ENCODE measurements around the gene SLC39A1. TPM values are rescaled to one million over a fixed set of nuclear protein-coding genes. Genes with fewer than 3 reads are reported as not detected.

The SLC39A1 gene
- total RNA-seq, 2 experiments from 2014 or later = 40.3 to 42.2 TPM

- H3K4me1 Mint-ChIP-seq (ENCODE audit: low read depth) = peaks cover 12% of the 10 kb centered on the region
- no peak for TF ChIP-seq CTCF (IDR thresholded peaks at IDR 0.05)
- peaks cover 32% of the 10 kb centered on the region for H3K36me3 Mint-ChIP-seq (ENCODE audit: low read depth)
- no peaks in the 10 kb centered on the region for H3K27me3 Mint-ChIP-seq
- peak overlapping the region; percentile 34 for H3K27ac Mint-ChIP-seq
- ChIA-PET POLR2A (interaction anchor here (0.7 to 3.5 kb wide), 2 partner anchors 10 to 44 kb away, joined by 3 to 13 read pairs; partner anchors contain the start of gene GATAD2B), CTCF (no interaction called here)
- no peaks in the 10 kb centered on the region for H3K9me3 Mint-ChIP-seq
- no peak for ATAC-seq
- intact Hi-C loops (cut with micrococcal nuclease) = no loop called here
- H3K4me3 Mint-ChIP-seq = no peak overlapping the region
- DNase-seq = no peak
Measured at GRCh38 chr1:153932156-153933131, 30.9 kb downstream of the SLC39A1 start.

- ATAC-seq (no peak), DNase-seq (no peak)
- CTCF ChIA-PET = interaction anchor here (0.8 to 2.4 kb wide), 3 partner anchors 16 to 56 kb away, joined by 3 to 10 read pairs (median 3); partner anchors contain the start of genes DENND4B and RAB13
- H3K36me3 Mint-ChIP-seq (ENCODE audit: low read depth) = peaks cover 17% of the 10 kb centered on the region
- H3K27ac Mint-ChIP-seq = peak overlapping the region; percentile 59
- POLR2A ChIA-PET = interaction anchor here (0.6 to 3.5 kb wide), 7 partner anchors 8 to 19 kb away, joined by 3 to 13 read pairs (median 3); partner anchors contain the start of genes DENND4B and GATAD2B
- intact Hi-C loops (cut with micrococcal nuclease) = no loop called here
- H3K4me1 Mint-ChIP-seq (ENCODE audit: low read depth) = peaks cover 12% of the 10 kb centered on the region
- no peak overlapping the region for H3K4me3 Mint-ChIP-seq
- H3K9me3 Mint-ChIP-seq = no peaks in the 10 kb centered on the region
- TF ChIP-seq CTCF (IDR thresholded peaks at IDR 0.05) = no peak
- H3K27me3 Mint-ChIP-seq = no peaks in the 10 kb centered on the region
Measured at GRCh38 chr1:153929981-153930948, 33.1 kb downstream of the SLC39A1 start.

- H3K27ac Mint-ChIP-seq = peak overlapping the region; percentile 74
Measured at GRCh38 chr1:153929426-153929825, 33.9 kb downstream of the SLC39A1 start.

More at GRCh38 chr1:153929426-153929825, 33.9 kb downstream of the SLC39A1 start:
- CTCF ChIA-PET = interaction anchor here (1.1 to 2.4 kb wide), 3 partner anchors 17 to 58 kb away, joined by 3 to 10 read pairs (median 5); partner anchors contain the start of genes DENND4B and RAB13
- intact Hi-C loops (cut with micrococcal nuclease) = no loop called here
- DNase-seq (no peak), ATAC-seq (no peak)
- no peak overlapping the region for H3K4me3 Mint-ChIP-seq
- H3K27me3 Mint-ChIP-seq = no peaks in the 10 kb centered on the region
- TF ChIP-seq CTCF (IDR thresholded peaks at IDR 0.05) = no peak
- H3K4me1 Mint-ChIP-seq (ENCODE audit: low read depth) = peaks cover 12% of the 10 kb centered on the region
- peaks cover 11% of the 10 kb centered on the region for H3K36me3 Mint-ChIP-seq (ENCODE audit: low read depth)
- no peaks in the 10 kb centered on the region for H3K9me3 Mint-ChIP-seq
- POLR2A ChIA-PET = interaction anchor here (0.9 to 2.1 kb wide), 6 partner anchors 10 to 61 kb away, joined by 3 to 20 read pairs (median 6); partner anchors contain the start of genes DENND4B and RPS27
